T-helper 9 cell (primary cell): Measurements from ENCODE around the gene DISP3.

Source experiments
- DNase-seq: peaks from one replicate; pipeline ENCODE4 v3.0.0-alpha.2; 2020

The DISP3 gene

DNA sequence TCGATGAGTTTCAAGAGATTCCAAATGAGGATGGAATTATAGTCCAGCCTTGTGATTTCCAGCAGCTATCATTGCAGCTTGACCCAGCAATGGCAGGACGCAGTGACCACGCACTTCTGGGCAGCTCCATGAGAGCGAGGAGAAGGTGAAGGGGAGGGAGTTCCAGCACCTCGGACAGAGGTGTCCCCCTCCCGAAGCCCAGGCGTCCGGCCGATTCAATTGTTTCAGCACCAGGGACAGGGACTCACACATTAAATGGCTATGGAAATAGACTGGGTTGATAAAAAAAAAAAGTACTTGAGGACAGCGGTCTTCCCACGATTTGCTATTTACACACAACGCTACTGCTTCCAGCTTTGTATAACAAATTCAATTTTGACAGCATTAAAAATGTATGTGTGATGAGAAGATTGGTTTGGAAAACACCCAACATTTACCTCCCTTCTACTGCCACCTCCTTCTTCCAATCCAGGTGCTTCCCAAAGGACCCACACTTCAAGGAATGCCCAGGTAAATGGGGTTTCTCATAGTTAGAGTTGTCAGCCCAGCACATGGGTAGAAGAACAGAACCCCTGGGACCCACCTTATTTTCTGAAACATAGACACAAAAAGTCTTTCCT is 71.8 kb downstream of the DISP3 start:
- no peak for DNase-seq

DNA sequence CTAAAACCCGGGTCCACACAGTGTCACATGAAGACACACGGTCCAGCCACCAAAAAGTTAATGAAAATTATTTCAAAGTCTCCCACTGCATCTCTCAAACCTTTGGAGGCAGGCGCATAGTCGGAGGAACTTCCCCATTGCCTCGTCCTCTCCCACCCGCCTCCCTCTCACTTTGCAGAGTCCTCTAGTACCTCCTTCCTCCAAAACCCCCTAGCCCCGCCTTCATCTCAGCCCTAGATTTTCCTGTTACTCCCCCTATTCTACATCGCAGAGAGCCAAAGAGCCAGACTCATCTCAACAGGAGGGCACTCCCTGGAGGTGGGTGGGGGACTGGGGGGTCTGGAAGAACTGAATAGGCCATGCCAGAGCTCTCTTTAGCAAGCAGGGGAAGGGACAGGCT is 79.3 kb downstream of the DISP3 start:
- DNase-seq: no peak

DNA sequence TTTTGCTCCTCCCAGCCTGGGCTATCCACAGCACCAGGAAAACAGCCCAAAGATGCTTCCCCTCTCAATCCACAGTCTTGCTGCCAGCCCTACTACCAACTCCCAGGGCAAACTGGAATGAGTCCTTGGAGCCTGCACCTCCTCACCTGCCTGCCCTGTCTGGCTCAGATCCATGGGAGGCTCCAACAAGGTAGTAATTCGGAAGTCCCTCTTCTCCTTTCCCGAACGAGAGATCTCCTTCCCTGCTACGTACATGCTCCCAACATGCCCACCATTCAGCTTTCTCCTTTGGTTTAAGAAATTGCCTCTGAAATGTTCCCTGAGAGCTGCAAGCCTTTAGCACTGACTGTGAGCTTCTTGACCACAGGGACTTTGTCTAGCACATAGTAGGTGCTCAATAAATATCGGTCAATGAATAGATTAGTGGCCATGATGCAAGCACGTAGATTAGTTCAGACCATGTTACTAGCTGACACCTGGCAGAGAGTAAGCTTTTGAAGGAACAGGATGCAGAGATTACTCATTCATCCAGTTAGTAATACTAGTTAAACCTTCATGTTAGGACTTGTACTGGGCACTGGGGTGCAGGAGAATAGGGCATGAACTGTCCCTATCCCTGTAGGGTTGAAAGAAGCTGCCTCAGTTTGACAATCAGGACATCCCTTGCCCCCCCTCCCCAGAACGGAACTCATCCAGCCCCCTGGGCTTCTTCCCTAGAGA is 80.1 kb downstream of the DISP3 start:
- DNase-seq: no peak

DNA sequence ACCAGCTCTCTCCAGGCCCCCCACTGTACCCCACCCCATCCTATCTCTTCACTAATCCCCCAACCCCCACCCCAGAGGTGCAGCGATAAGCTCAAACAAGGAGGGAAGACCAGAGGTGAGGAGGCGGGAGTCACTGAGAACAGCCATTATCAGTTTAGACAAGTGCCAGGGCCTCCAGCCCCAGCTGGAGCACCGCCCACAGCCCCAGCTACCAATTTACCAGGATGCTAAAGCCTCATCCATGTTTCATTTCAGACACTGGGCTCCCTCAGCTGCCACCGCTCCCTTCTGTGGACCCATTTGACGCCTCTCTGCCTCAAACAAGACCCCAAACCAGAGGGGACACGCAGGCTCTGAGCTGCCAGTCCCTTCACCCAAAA is 80.6 kb downstream of the DISP3 start:
- DNase-seq: no peak

DNA sequence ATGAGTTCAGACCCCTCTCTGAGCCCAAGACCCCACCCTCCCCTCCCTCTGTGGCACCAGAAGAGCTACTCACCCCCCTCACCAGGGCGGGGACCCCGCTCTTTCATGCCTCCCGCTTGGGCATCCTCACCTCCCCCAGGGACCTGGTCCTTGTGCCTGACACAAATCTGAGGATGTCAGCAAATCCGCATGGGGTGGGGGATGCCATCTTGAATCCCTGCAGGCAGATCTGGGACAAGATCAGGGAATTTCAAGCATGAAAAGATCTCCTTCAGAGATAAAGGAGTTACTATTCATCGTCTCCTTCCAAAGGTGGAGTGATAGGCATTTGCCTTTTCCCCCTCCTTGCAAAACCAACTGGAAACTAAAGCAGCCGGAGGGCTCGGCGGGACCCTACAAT is 81.1 kb downstream of the DISP3 start:
- DNase-seq: no peak

DNA sequence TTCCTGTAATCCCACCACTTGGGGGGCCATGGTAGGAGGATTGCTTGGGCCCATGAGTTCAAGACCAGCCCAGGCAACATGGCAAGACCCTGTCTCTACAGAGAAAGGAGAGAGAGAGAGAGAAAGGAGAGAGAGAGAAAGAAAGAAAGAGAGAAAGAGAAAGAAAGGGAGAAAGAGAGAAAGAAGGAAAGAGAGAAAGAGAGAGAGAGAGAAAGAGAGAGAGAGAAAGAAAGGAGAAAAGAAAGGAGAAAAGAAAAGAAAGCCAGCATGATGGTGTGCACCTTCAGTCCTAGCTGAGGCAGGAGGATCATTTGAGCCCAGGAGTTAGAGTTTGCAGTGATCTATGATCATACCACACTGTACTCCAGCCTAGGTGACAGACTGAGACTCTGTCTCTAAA is 82.8 kb downstream of the DISP3 start:
- DNase-seq: no peak

DNA sequence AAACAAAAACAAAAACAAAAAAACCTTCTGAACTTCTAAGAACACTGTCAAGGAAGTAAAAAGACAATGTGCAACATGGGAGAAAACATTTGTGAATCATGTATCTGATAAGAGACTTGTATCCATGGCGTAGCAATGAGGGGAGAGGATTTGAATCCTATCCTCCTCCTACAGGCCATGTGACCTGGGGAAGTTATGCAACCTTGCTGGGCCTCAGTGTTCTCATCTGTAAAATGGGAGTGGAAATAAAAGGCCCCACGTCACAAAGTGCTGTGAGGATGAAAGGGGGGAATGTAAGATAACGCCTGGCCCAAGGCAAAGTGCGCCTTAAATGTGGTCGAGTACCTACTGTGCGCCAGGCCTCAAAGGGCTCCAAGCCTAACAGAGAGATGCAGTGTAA is 83.7 kb downstream of the DISP3 start:
- no peak for DNase-seq

DNA sequence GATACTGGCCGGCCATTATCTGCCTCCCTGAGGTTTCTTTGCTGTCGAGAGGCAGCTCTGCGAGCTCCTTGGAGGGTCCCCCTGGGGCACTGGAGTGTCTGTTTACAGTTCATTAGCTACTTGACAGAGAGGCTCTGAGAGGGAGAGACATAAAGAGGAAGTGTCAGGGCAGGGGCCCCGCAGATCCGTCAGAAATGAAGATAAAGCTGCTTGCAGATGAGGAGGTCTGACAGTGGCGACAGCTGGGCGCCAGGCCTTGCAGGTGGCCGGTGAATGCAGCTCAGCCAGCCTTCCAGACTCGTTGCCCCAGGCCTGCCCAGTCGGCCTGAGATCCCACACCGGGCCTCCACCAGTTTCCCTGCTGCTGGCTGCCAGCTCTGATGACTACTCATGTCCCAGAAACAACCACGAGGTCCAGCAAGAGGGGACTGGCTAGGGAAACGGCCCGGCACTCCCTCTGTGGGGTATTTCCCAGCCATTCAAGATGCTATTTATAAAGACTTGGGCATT is 84.7 kb downstream of the DISP3 start:
- DNase-seq: no peak

DNA sequence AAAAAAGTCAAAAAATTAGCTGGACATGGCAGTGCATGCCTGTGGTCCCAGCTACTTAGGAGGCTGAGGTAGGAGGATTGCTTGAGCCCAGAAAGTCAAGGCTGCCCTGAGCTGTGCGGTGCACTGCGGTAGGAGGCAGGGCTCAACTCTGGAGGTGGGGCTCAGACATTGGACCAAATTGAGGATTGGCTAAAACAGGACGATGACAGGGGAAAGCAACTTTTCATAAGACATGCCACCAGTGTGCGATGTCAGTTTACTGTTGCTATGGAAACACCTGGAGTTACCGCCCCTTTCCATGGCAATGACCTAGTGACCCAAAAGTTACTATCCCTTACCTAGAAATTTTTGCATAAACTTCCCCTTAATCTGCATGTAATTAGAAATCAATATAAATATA is 85.3 kb downstream of the DISP3 start:
- DNase-seq: no peak

DNA sequence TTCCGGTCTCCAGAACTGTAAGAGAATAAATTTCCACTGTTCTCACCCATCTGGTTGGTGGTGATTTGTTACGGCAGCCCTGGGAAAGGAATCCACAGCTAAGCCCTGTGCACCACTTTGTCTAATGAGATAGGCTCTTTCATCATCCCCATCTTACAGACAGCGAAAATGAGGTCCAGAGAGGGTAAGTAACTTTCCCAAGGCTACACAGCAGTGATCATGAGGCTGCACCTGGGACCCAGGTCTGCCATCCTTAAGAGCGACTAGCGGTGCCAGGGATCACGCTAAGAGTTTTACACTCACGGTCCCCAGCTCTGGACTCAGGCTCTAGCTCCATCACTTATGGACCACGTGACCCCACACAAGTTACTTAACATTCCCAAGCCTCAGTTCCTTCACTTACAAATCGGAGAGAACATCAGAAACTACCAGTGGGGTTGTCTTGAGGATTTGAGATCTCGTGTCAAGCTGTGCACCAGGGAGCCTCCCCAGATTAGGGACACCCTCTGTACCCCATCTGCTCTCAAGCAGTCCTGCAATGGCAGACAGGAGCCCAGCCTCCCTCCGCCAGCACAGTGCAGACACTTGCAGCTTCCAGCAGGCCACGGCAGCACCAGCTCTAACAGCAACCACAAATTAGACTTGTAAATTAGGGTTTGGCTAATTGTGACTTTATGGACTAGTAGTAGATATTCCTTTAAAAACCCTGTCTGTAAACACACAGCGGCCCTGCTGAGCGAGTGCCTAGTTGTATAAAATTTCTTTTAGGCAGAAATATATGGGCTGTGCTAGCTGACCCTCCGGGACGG is 87.3 kb downstream of the DISP3 start:
- no peak for DNase-seq

DNA sequence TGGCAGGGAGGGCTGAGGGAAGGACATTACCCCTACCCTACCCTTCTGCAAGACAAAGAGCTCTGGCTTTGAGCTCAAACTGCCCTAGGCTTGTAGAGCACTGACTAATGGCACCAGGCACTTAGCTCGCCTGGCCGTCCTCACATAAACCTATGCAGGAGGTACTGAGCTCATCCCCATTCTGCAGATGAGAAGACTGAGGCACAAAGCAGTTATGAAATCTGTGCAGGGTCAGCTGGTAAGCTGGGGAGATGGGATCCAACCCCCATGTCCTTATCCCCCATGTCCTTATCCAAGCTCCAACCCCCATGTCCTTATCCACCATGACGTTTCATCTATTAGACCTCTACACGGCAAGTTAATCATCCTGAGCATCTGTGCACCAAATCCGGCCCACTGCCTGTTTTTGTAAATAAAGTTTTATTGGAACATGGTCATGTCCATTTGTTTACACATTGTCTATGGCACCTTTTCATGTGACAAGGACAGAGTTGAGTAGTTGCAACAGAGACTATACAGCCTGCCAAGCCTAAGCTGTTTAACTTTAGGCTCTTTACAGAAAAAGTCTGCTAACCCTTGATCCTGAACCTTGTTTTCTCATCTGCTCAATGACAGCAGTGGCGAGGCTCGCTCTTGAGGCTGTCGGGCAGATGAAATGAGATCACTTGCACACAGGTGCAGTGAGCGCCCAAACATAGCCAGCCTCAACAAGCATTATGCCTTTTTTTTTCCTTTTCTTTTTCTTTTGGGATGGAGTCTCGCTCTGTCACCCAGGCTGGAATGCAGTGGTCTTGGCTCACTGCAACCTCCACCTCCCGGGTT is 88.5 kb downstream of the DISP3 start:
- no peak for DNase-seq

DNA sequence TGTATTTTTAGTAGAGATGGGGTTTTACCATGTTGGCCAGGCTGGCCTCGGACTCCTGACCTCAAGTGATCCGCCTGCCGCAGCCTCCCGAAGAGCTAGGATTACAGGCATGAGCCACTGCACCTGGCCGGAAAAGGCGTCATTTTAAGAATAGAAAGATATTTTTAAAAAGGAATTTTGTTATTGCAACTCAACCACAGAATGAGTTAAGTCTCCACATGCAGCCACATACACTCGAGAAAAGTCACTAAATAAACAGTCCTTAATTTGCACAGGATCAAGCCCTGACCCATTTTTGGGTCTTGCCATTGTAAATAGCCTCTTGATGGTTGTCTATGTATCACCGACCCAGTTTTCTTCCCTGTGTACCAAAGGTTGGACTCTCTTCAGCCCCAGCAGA is 89.7 kb downstream of the DISP3 start:
- DNase-seq: no peak

DNA sequence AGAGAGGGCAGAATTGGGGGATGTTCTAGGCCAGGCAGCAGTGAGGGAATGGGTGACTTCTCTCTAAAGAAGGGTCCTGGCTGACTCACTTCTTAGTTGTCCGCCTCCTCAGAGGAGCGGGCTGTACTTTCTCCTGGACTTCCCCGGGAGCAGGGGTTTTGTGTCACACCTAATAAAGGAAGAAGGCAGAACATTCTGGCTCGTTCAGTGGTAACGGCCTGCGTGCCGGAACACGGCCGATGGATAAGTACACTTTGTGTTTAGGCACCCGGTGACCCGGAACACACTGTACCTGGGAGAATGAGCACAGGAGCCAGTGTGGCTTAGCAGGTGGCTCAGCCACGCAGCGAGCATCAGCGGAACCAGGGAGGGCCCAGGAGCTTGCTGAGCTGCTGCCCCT is 90.6 kb downstream of the DISP3 start:
- no peak for DNase-seq

DNA sequence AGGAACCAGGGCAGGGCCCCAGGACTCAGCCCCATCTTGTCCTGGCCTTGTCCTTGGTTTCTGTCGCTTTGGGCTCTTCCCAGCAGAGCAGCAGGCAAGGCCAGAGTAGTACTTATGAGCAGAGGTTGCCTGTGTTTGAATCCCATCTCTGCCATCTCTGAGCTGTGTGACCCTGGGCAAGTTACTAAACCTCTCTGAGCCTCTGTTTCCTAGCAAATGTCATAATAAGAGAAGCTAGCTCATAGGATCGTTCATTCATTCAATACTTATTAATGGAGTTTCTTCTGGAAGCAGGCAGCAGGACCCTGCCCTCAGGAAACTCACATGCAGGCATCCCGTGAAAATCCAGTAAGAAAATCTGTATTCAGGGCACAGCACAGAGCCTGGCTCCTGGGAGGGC is 91.0 kb downstream of the DISP3 start:
- no peak for DNase-seq

DNA sequence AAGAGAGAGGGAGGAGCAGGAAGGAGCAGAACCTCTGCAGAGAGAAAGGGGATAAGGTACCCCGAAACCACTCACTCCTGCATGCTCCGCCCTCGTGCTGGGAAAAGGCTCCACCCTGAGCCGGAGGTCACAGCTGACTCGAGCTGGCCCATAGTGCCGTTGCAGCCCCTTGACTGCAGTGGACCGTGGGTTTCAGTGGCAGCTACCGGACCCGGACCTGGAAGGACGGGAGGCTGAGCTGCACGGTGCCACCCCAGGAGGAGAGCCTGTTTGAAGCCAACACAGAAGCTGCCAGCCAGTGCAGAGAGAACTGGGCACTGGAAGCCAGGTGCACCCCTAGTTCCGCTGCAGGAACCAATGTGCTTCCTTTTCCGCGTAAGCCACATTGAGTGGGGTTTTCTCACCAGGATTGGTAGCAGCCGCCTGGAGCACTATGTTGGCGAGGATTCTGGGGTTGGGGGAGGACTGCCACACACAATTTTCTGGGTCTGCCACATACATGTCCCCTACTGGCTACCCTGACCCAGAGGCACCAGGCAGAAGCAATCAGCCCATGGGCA is 91.9 kb downstream of the DISP3 start:
- DNase-seq: no peak

DNA sequence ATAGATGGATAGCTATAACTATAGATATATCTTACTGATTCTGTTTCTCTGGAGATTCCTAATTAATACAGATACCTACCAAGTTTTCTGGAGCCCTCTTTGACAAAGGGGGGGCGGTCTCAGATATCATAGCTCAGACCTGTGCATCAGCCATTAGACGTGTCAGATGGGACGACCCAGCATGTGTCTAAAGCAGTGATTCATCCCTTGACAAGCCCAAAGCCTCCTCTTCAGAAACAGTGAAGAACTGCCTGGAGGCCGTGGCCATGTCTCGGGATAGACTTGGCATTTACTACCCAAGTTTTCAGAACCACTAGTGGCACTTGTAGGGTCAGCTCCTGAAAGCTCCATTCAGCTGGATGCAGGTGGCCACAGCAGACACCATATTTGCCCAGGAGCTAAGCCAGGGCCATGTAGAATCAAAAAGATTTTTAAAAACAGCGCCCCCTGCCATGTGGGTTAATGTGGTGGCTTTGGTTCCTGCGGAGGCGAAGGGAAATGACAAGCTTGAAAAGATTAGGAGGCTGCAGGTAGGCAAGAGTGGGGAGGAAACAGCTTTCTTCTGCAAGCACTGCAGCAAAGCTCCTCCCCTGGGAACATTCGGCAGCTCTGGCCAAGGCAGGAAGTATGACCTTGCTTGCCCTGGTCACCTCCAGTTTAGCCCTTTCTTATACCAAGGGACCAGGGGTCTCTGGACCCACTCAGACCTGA is 93.1 kb downstream of the DISP3 start:
- no peak for DNase-seq

DNA sequence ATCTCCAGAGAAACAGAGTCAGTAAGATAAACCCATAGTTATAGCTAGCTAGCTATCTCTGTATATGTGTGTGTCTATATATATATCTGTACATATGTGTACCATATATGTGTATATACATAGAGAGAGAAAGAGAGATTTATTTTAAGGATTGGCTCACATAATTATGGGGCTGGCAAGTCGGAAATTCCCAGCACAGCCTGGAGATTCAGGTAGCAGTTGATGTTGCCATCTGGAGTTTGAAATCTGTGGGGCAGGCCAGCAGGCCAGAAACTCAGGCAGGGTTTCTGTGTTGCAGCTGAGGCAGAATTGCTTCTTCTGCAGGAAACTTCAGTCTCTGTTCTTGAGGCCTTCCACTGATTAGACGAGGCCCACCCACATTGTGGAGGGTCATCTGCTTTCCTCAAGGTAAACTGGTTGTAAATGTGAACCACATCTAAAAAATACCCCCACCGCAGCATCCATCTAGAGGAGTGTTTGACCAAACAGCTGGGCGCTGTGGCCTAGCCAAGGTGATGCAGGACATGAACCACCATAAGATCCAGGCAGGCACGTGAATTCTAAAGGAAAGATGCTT is 94.2 kb downstream of the DISP3 start:
- DNase-seq: no peak

DNA sequence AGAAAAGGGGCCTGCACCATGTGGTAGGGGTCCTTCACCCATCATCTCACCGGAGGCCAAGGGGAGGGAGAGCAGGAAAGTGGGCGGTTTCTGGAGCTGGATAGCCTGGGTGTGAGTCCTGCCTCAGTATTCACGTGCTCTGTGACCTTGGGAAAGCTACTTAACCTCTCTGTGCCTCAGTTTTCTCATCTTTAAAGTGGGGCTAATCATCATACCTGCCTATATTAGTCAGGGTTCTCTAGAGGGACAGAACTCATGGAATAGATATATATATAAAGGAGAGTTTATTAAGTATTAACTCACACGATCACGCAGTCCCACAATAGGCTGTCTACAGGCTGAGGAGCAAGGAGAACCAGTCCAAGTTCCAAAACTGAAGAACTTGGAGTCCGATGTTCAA is 96.6 kb downstream of the DISP3 start:
- DNase-seq: no peak

DNA sequence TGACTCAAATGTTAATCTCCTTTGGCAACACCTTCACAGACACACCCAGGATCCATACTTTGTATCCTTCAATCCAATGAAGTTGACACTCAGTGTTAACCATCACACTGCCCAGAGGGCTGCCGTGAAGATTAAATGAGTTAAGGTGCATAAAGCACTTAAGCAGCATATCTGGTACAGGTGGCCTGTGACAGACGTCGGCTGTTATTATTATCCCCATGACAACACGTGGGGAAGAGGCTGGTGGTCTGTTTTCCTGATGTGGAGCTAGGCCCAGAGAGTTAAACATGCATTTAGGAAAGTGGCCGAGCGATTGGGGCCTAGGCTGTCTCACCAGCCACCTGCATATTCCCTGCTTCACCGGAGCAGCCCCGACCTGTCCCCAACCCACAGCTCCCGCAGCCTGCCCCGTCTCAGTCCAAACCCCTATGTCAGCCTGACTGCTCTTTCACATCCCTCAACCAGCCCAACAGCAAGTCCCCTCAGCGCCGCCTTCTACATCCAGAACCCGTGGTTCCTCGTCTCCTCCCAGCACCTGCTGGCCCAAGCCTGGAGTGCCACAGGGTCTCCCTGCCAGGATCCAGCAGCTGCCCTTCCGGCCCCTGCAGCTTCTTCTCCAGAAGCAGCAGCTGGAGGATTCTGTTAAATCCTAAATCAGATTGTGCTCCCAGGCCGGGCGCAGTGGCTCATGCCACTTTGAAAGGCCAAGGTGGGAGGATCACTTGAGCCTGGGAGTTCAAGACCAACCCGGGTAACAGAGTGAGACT is 97.3 kb downstream of the DISP3 start:
- DNase-seq: no peak

DNA sequence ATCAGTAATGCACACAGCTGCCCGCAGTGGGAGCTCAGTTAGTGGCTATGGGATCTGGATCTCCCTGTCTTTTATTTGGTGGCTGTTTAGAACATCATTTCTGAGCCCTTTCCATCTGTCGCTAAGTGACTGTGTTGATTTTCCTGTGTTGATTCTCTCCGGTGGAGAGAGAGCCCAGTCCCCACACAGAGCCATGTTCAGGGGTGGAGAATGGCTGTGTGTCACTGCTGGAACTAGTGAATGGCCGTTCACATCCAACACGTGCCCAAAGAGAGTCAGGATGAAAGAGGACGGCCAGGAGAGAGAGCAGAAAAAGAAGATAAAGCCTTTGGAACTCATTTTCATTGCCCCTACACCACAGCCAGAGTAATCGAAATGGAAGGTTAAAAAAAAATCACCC is 99.0 kb downstream of the DISP3 start:
- no peak for DNase-seq

DNA sequence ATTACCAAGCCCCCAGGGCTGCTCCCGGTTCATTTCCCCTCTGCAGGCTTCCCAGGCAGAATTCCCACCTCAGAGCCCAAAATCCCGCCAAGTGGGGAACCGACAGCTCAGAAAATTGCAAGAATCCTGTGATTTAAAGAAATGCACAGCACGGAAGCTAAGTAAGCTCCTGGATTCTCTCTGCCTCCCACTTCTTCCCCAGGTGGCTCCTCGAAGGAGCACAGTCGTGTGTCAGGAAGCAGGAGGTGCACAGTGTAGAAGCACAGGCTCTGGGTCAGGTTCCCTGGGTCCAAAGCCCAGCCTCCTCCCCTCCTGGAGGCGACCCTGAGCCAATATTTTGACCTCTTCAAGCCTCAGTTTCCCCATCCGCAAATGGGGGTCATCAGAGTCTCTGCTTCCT is 100.6 kb downstream of the DISP3 start:
- DNase-seq: no peak
